ENCODE data around the gene SLC32A1. TPM values are rescaled to one million over a fixed set of nuclear protein-coding genes. Genes with fewer than 3 reads are reported as not detected.
A peak's percentile ranks its signal among the peaks of the same experiment; 100 is the strongest.

The SLC32A1 gene
- total RNA-seq, 1 experiment from 2014 or later: not detected

DNA sequence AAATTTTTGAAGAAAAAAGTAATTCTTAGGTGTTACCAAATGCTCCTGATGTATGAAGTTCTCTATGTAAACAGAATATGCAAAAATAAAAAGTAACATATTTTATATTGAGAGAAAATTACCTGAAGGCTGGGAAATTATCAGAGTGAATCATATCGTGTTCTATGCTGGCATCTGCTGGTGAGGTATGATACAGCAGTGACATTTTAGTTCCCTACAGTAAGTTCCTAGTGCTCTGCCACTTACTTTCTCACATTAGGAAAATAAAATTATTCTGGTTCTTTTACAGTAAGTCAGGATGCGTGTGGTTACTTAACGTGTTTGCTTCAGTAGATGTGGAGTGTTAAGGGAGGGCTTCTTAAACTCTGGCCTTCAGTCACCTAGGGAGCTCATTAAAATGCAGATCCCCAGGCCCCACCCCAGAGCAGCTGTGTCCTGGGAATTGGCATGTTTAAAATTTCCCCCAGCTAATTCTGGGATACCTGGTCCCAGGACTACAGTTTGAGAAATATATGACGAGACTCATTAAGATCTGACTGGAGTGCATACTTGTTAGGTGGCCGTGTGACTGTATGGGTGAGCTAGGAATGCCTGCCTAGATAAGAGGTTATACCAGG lies 27.2 kb downstream of the SLC32A1 start:
- no peak for DNase-seq (ENCODE audit: low read depth)

DNA sequence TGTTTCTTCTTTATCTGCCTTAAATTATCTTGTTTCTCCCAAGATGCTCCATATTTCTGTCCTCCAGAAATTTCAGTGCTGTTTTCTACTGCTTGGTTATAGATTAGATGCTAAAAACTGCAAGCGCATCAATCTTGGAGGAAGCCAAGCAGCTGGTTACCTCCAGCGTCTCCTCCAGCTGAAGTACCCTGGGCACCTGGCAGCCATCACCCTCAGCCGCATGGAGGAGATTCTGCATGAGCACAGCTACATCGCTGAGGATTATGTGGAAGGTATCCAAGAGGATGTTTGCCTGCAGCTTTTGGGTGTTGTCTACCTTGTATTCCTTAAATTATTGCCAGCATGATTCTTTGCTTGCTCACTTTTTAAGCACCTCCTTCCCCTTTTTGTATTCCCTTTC lies 27.7 kb downstream of the SLC32A1 start:
- no peak for DNase-seq (ENCODE audit: low read depth)

DNA sequence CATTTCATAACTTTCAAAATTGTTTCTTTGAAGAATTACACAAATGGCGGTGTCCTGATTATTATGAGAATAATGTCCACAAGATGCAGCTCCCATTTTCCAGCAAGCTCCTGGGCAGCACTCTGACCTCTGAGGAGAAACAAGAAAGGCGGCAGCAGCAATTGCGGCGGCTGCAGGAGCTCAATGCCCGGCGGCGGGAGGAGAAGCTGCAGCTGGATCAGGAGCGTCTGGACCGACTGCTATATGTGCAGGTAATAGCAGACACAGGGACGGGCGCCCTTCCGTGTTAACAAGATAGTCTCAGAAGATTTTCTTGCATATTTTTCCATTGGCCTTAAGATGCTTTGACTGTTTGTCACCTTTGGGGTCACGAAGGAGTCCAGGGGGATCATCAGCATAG lies 30.6 kb downstream of the SLC32A1 start:
- DNase-seq (ENCODE audit: low read depth): no peak

DNA sequence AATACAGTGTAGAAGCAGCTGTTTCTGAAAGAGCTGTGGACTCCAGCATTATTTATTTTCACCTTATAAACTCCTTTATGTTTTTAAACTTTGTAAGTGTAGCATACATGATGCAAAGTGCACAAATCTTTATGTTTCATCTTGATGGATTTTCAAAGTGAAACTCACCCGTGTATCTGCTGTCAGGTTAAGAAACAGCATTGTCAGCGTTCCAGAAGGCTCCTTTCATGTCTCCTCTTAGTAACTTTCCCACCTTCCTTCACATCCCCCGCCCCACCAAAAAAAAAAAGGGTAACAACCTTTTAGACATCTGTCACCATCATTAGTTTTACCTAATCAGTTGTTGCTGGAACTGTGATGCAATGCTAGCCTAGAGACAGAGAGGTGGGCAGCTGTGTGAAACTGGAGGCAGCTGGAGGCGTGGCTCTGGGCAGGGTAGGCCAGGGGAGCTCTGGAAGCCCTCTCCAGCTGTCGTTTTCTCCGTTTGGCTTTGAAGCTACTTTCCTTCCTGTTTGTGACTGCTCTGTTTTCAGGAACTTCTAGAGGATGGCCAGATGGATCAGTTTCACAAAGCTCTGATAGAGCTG lies 31.1 kb downstream of the SLC32A1 start:
- peak; percentile 35 for DNase-seq (ENCODE audit: low read depth)

DNA sequence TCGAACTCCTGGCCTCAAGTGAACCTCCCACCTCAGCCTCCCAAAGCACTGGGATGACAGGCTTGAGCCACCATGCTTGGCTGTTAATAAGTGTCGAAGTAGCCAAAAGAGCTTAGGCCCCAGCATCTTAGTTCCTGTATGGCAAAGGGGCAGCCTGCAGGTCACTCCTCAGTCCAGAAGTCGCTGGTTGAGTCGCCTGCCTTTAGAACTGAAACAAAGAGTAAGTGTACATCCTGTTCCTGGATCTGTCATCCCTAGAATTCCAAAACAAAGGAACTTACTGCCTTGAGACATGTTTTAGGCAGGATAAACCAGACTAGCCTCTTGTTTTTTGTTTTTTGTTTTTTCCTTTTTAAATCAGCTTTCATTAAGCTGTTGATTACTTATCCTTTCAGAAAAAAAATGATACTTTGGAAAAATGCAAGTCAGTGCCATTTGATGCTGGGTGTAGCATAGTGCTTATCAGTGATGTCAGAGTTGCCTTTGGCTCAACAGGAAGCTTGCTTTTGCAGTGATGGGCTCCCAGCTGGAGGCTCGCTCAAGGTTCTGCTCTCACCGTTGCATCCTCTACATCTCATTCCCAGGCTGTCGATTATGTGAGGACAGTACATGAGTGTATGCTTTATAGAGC lies 33.0 kb downstream of the SLC32A1 start:
- no peak for DNase-seq (ENCODE audit: low read depth)

DNA sequence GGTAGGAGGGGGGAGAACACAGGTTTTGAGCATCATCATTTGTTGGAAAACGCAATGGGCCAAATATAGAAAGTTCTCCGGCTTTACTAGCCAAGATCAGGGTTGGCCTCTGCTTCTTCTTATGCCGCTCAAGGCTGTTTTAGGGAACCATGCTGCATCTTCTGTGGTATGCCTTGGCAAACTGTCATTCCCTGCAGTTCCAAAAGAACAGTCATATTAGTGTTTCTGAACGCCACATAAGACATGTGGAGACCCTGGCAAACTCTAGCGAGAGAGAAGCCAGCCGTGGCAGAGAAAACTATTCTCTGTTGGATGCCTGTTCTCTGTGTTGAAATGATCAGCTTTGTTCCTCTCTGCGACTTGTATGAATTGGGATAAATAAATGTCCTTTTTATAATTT lies 34.8 kb downstream of the SLC32A1 start:
- DNase-seq (ENCODE audit: low read depth): no peak

DNA sequence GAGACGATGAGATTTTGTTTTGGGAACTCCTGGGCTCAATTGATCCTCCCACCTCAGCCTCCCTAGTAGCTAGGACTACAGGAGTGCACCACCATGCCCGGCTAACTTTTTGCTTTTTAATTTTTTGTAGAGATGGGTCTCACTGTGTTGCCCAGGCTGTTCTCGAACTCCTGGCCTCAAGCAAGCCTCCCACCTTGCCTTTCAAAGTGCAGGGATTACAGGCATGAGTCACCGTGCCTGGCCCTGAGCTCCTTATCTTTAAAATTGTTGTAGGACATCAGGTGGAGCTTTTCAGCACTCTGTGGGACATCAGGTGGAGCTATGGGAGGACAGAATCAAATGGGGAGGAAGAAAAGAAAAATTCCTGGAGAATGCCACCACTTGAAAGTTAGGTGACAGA lies 36.7 kb downstream of the SLC32A1 start:
- no peak for DNase-seq (ENCODE audit: low read depth)

DNA sequence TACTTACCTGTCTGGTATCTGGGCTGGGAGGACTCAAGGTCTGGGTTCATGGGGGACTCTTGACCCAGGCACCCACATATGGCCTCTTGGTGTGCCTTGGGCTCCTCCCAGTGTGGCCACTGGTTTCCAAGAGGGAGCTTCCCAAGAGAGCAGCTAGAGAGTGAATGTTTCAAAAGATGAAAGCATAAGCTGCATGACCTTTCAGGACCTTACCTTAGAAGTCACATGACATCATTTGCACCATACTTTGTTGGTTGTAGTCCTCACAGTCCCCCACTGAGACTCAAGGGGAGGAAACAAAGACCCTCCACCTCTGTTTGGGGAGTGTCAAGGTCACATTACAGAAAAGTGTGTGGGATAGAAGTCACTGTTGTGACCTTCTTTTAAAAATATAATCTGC lies 37.9 kb downstream of the SLC32A1 start:
- no peak for DNase-seq (ENCODE audit: low read depth)

DNA sequence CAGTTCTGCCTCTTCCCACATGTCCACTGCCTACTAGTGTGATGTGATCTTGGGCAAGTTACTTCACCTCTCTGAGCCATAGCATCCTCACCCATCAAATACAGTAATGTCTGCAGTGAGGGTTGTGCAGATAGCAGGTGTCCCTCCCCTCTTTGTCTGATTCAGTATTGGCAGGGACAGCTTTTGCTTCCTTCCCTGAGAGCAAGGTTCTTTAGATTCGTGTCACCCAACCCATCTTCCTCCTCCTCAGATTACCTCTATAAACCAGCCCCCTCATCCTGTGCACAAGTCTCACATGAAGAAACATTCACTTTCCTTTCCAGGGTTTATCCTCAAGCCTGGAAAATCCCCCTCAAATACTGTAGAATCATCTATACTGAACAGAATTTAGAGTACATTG lies 39.3 kb downstream of the SLC32A1 start:
- no peak for DNase-seq (ENCODE audit: low read depth)

DNA sequence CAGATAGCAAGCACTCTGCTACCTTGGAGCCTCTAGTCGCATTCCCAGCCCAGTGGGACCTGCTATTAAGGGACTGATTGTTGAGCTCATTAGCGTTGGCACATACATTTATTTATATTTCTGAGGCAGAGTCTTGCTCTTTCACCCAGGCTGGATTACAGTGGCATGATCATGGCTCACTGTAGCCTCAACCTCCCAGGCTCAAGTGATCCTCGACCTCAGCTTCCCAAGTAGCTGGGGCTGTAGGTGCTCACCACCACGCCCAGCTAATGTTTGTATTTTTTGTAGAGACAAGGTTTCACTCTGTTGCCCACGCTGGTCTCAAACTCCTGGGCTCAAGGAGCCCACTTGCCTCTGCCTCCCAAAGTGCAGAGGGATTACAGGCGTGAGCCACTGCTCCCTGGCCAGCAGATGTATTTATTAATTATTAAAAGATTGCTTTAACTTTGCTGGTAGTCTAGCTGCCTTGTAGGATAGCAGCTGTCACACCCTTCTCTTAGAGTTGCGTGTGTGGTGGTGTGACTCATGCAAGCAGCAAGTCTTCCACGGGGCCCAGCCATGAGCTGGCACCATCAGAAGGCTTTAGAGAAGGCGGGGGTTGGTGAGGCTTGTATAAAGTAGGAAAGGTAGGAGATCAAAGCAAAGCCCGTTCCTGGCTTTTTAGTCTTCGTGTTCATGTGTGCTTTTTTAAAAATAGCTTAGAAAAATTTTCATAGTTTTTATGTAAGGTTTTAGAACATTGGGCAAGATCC lies 40.5 kb downstream of the SLC32A1 start:
- peak; percentile 95 for DNase-seq (ENCODE audit: low read depth)

DNA sequence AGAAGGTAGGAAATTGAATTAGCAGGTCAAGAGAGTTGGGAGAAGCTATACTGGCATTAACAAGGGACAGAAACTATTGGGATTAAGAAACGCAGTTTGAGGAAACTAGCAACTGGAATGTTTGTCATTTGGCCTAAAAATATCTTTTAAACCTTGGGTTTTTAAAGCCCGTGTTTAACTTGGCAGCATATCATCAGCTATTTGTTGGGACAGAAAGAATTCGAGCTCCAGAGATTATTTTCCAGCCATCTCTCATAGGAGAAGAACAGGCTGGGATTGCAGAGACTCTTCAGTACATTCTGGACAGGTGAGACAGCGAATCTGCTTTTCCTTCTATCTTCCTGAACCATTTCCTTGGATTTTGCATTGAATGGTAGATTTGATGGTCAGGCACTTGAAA lies 41.8 kb downstream of the SLC32A1 start:
- no peak for DNase-seq (ENCODE audit: low read depth)

DNA sequence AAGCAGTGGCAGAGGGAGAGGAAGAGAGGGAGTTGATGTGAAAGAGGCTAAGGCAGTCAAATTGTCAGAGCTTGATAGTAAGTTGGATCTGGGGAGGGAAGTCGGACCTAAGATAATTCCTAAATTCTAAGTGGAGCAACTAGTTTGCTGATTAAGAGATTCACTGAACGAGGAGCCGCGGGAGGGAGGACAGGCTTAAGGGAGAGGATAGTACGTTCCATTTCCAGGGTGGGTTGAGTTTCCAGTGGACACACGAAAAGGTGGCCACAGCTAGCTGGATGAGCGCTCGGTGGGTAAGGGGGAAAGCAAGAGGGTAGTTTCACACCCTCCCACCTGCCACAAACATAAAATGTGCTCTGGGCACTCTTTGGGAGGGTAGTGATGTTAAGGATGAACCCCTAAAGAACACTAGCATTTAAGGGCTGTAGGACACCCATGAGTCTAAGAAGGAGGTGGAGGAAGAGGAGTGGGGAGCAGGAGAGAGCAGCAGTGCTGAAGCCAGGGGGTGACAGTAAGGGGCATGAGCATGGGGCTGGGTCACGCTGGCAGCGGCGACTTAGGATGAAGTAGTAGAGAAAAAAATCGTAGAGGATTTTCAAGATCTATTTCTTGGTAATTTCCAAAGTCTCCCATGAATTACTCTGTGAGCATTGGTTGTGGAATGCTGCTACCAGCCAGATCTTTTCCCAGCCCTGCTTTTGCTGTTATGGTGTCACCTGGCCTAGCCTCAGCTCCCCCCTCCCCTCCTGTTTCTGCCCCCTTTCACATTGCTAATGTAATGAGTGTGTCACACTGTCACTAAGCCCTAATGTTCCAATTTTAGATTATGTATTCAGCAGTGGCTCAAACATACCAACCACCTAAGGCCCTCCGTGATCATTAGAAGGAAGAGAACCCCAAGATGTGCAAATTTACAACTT lies 45.4 kb downstream of the SLC32A1 start:
- DNase-seq (ENCODE audit: low read depth): no peak

DNA sequence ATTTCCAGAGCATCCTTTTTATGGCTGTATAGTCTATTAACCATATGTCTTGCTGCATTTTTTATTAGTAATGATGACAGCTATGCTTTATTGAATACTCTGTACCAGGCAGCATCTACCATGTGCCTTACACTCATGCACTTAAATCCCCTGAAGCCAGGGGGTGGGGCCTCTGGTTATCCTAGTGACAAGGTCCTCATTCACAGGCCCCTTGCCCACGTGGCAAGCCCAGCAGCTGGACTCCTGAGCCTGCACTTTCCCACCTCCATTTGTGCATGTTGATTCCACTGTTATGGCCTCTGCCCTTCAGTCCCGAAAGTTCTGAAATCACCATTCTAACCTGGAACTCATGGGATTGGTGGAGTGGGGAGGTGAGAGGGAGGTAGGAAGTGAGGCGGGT lies 46.3 kb downstream of the SLC32A1 start:
- DNase-seq (ENCODE audit: low read depth): no peak

DNA sequence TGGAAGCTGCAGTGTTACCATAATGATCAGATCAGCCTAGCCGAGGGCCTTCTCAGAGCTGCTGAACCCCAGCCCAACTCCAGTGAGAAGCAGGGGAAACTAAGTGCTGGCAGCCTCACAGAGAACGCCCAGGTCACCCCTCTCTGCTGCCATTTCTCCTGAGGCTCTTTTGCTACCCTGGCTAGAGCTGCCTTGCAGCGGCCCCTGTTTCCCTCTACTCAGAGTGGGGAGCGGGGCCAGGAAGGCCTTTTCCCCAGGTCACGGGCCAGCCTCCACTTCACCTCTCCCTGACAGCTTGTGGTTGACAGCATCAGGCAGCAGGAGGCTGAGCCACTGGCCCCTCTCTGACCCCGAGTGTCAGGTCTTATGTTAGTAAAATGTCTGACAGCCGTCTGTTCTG lies 46.7 kb downstream of the SLC32A1 start:
- DNase-seq (ENCODE audit: low read depth): no peak

DNA sequence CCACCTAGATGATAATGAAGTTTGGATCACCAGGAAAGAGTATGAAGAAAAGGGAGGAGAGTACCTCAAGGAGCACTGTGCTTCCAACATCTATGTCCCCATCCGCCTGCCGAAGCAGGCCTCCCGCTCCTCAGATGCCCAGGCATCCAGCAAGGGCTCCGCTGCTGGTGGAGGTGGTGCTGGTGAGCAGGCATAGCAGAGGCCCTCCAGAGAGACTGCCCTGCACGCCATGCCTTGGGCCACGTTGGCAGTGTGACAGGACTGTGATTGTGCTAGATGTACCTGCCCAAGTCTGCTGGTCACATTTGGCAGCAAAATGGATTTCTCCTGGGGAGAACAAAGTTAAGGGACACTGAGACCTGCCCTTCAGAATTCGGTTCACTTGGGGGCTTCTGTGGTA lies 47.3 kb downstream of the SLC32A1 start:
- no peak for DNase-seq (ENCODE audit: low read depth)

DNA sequence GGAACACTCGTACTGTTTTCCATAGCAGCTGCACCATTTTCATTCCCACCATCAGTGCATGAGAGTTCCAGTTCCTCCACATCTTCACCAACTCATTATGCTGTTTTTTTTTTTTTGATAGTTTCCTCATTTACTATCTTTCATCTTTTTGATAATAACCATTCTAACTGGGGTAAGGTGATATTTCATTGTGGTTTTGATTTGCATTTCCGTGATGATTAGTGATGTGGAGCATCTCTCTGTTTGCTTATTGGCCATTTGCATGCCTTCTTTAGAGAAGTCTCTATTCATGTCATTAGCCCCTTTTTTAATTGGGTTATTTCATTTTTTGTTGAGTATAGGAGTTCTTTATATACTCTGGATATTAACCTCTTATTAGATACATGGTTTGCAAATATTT lies 49.9 kb downstream of the SLC32A1 start:
- DNase-seq (ENCODE audit: low read depth): no peak

DNA sequence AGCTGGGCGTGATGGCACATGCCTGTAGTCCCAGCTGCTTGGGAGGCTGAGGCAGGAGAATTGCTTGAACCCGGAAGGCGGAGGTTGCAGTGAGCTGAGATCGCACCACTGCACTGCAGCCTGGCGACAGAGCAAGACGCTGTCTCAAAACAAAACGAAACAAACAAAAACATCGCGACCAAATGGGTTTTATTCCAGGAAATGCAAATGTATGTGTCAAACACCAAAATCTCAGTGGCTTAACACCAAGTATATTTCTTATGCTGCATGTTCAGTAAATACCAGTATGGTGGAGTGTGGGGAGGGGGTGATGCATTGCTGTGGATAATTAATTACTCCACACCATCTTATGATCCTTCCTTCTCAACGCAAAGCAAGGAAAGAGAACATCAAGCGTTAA lies 52.1 kb downstream of the SLC32A1 start:
- DNase-seq (ENCODE audit: low read depth): no peak

Measured in LHCN-M2 (cell line).